GM10847 (cell line): ENCODE data around the gene UBLCP1.

Experiments used
- POLR2A ChIP-seq: IDR thresholded peaks from 2 replicates; pipeline ENCODE4 v1.6.1; 2011; ENCODE audit not compliant: insufficient read length; ENCODE audit errors: extremely low read depth

UBLCP1 gene

DNA sequence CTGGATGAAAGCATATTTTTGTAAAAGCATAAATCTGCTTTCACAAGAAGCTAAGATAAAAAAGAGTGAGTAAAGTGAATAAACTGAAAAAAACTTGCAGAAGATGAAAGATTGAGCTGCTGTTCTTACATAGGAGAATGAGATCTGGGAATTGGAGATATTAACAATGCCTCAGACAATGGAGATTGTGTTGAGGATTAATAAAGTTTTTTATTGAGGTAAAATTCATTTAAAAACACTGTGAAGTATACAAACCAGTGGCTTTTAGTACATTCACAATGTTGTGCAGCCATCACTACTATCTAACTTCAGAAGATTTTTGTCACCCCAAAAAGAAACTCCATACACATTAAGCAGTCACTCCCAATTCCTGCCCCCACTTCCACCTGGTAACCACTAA lies 19.7 kb upstream of the UBLCP1 start:
- no peak for TF ChIP-seq POLR2A

DNA sequence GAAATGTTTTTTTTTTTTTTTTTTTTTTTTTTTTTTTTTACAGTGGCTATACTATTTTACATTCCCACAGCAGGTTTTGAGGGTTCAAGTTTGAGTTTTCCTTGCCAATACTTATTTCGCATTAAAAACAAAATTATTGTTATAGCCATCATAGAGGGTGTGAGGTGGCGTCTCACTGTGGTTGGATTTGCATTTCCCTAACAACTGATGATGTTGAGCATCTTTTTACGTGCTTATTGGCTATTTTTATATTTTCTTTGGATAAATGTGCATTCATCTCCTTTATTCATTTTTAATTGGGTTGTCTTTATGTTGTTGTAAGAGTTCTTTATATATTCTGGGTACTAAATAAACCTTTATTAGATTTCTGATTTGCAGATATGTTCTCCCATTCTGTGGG lies 18.9 kb upstream of the UBLCP1 start:
- no peak for TF ChIP-seq POLR2A

DNA sequence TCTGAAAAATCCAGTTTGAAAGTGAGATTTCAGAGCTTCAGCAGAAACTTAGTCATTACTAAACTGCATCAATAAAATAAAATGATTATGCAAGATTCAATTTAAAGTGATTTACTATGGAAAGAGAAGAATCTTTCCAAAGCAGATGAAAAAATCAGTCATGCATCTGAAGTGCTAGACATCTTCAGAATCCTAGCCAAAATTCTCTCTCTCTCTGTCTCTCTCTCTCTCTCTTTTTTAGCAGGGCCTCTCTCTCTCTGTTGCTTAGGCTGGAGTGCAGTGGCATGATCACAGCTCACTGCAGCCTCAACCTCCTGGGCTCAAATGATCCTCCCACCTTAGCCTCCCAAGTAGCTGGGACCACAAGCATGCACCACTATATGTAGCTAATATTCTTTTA lies 18.2 kb upstream of the UBLCP1 start:
- TF ChIP-seq POLR2A: no peak

DNA sequence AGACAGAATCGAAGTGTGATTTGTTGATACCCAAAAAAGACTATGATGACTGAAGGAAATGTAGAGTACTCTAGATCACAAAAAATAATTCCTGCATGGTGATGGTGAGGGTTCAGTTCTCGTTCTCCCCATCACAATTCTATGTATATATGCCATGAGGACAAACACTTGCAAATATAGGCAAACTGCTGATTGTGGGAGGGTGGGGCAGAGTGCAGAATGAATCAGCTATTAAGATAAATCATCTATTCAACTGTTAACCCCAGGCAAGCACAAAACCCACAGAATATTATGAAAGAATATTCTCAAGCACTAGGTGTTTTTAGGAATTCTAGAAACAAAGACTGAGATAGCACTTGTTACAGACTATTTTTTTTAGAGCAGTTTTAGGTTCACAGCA lies 13.9 kb upstream of the UBLCP1 start:
- no peak for TF ChIP-seq POLR2A

DNA sequence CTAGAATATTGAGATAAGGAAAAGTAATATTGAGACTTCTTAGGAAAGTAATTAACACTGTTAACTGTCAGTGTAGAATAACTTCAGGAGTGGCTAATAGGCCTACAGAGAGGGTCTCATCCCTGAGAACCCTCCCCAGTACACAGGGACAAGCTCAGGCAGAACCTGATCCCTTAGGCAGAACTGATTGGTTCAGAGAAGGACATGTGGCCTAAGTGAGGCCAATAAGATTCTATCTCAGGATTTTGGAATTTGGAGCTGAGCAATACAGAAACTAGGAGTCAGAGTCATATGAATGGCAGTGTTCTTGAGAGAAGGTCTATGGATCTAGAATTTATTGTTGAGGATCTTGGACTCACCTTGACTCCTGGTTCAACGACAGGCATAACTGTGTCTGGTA lies 10.9 kb upstream of the UBLCP1 start:
- no peak for TF ChIP-seq POLR2A

DNA sequence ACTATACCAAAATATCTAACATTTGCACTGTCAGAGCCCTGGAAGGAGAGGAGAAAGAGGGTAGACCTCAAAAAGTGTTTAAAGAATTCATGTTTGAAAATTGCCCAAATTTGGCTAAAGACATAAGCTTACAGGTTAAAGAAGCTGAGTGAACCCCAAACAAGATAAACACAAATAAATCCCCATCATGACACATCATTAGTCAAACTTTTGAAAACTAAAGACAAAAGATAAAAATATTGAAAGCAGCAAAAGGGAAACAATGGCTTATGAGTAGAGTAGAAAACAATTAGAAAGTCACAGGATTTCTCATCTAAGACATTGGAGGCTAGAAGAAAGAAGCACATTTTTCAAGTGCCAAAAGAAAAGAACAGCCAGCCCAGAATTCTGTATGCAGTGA lies 6.1 kb upstream of the UBLCP1 start:
- TF ChIP-seq POLR2A: no peak

DNA sequence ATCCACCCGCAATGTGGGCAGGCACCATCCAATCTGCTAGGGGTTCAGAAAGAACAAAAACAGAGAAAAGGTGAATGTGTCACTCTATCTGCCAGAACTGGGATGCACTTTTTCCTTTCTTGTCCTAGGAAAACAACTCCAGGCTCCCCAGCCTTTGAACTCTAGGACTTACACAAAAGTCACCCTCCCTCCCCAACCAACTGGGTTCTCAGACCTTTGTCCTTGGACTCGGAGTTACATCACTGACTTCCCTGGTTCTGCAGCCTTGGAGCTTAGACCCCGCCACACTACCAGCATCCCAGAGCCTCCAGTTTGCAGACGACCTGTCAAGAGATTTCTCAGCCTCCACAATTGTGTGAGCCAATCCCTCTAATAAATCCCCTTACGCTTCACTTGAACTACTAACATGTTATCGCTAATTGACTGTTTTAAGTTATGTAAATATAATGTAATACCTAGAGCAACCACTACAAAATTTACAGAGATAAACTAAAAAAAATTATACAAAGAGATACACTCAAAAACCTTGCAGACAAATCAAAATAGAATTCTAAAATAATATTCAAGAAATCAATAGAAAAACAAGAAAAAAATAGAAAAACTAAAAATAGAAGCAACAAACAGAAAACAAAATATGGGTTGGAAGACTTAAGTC lies 5.3 kb upstream of the UBLCP1 start:
- no peak for TF ChIP-seq POLR2A

DNA sequence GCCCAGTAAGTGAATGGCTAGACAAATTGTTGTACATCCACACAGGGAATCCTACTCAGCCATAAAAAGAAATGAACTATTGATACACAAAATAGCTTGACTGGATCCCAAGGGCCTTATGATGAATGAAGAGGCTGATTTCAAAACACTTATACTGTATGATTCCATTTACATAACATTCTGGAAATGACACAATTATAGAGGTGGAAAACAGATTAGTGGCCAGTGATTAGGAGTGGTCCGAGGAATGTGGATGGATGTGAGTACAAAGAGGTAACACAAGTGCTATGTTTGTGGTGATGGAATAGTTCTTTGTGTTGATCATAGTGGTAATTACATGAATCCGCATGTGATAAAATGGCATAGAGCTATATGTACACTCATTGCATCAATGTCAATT lies 4.7 kb upstream of the UBLCP1 start:
- no peak for TF ChIP-seq POLR2A

DNA sequence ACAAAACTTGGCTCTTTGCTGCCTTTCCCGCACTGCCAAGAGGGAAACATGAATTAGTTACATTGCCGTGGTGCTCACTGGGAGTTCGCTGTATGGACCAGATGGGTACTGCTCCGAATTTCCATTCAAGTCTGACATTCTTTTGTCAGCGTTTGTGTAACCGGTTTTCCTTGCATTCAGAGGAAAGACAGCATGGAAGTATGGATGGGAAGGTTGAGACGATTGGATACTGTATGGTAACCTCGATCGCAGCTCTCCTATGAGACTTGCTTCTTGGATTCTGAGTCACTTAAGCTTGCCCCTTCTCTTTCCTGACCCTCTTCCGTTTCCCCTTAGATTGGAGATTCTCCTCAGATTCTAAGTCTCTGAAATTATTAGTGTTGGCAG lies 625 bp upstream of the UBLCP1 start:
- TF ChIP-seq POLR2A: no peak

DNA sequence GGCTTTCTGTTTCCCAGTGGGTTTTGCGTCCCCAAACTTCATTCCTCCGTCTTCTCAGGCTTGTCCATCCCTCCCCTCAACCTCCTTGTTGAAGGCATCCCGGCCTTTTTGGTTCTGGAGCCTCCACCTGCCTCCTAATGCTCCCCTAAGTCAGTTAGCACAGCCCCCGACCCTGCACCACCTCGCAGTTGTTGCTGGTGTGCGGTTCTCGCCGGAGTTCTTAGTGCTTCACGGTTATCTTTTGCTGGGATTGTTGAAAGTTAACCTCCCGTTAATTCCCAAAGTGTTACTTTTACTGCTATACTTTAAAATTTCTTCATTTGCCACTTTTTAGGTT lies 447 bp downstream of the UBLCP1 start:
- no peak for TF ChIP-seq POLR2A

DNA sequence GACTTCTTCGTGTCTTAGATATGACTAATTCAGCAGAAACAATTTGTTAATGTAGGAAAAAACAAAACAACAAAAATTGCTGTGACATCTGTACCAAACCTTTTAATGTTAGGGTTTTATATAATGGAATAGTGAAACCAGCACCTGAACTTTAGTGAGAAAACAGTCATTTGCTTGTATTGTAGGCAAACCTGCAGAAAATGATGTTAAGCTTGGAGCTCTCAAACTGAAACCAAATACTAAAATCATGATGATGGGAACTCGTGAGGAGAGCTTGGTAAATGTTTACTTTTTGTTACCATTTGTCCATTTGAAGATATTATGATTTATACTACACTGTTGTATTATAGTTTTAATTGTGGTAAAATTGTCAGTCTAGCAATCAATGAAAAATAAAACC lies 6.6 kb downstream of the UBLCP1 start:
- TF ChIP-seq POLR2A: no peak

DNA sequence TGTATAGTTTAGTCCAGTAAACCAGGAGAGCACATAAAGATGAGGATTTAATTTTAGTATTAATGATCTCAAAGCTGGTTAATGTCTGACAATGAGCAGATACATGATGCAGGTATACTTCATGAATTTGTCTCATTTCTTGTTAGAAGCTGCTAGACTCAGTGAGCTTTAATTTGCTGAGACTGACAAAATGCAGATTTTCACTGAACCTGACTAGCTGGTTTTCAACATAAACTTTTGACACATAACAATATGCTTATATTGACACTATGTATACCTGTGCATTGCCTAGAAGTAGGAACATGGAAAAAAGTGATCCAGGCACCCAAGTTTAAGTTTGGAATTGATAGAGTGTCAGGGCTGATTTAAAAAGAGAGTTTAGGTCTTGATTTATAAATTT lies 10.8 kb downstream of the UBLCP1 start:
- TF ChIP-seq POLR2A: no peak

DNA sequence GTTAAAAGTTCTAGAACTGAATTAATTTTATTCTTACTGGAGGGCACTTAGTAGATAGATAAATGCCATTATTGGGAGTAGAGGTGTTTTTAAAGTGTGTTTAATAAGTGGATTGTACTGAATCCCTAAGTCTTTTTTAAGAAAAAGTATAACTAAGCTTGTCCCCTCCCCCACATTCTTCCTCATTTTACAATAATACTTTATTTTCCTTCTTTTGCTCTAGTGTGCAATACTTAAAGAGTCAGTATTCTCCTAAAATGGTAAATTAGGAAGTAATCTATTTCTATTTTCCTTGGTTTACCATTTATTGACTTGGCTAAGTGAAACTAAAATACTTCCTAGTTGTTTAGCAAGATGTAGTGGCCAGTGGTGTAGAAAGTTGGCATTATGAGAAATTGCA lies 11.6 kb downstream of the UBLCP1 start:
- no peak for TF ChIP-seq POLR2A

DNA sequence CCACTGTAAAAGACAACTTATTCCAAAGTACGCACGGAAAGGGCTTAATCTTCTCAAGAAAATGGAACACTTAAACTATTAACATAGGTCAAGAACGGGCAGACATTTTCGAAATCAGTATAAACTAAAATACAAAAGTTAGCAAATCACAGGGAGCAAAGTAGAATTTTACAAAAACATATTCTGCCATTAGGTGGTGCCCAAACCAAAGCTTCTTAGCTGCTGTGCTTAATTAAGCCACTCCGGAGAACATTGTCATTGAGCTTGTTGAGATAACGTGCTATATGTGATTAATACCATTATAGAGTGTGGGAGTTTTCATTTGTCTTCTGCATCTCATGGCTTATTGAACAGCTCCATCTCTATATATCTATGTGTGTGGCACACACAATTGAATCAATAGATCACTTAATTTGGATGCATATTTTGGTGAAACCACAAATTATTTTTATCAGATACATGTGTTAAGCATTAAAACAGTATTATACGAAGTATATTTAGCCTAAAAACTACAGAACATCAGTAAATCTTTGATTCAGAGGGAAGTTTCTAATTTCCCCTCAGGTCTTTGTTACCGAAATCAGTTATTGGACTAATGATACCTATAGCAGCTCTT lies 23.4 kb downstream of the UBLCP1 start:
- TF ChIP-seq POLR2A: no peak

DNA sequence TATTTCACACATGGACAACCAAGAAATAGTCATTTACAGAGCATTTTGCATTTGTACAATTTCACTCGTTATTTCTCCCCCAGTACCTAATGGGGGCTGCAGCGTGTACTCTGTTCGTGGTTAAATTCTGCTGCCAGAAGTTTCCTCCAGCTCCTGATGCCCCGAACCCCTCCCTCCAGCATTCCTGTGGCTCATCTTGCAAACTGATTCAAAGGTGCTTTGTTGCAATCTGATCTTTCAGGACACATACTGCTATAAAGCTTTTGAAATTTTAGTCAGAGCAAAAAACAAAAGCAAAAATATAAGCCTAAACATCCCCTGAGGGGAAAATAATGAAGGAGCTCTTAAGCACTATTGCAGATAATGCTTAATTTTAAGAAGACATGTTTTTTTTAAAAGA lies 27.7 kb downstream of the UBLCP1 start:
- TF ChIP-seq POLR2A: no peak

DNA sequence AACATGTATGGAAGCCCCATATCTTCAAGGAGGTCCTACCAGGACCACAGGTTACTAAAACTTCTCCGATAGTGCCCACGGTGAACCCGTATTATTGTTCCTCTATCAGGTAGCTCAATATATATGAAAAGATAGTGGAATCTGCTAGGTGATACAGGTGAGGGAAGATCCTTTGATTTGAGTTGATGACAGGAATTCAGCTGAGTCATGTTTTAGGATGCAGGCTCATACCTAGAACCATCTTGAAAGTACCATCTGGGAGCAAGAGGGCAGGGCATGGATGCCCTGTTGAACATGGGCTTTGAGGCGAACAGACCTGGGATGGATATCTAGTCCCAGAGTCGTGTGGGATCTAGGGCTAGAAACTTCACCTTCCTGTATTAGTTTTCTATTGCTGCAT lies 31.8 kb downstream of the UBLCP1 start:
- TF ChIP-seq POLR2A: no peak

DNA sequence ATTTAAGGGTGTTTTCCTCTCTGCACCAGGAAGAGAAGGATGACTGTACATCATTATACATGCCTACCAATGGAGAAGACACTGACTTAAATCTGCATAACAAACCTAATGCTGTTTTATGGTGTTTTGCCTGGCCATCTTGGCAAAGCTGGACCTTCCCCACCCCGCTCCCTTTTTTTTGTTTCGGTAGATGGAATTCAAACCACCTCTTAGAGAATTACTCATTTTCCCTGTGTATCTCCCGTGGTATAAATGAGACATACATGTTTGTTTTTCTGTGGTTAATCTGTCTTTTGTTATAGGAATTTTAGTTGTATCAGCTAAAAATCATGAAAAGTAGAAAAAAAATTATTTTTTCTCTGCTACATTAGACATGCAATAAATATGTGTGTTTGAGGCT lies 38.4 kb downstream of the UBLCP1 start:
- TF ChIP-seq POLR2A: no peak

DNA sequence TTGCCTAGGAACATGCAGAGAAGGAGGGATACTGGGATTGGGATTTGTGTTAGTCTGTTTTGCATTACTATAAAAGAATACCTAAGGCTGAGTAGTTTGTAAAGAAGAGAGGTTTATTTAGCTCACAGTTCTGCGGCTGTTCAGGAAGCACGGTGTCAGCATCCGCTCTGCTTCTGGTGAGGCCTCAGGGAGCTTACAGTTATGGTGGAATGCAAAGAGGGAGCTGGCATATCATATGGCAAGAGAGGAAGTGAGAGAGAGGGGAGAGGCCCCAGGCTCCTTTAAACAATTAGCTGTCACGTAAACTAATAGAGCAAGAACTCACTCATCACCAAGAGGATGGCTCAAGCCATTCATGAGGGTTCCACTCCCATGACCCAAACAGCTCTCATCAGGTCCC lies 40.2 kb downstream of the UBLCP1 start:
- no peak for TF ChIP-seq POLR2A

DNA sequence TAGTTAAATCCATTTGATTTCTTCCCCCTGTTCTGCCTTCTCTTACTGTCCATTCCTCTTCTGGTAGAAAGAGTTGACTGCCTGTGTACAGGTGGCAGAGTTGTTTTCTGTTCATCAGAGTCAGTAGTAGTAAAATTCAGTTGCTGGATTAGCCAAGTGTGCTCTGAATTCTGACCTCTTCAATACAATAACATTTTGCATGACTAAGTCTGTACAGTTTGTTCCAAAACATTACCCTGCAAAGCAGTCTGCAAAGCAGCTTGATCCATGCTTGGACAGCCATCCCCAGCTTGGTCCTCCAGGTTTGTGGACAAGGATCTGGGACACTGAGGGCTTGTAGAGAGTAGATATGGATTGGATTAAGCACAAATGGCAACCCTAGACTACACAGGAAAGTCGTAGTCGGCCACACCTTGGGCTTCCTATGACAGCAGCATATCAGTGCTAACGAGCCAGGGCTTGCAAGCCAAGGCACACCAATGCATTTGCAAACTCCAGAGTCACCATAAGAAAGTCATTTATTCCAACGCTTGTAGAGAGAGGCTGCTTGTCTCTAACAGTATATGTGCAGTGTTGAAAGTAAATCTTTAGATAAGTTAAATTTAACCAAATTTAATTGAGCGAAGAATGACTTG lies 42.0 kb downstream of the UBLCP1 start:
- TF ChIP-seq POLR2A: no peak
